ENCODE measurements around the gene PKP2. TPM values are rescaled to one million over a fixed set of nuclear protein-coding genes. Genes with fewer than 3 reads are reported as not detected.

Gene PKP2
- polyA plus RNA-seq, 1 experiment = 0.02 TPM

DNA sequence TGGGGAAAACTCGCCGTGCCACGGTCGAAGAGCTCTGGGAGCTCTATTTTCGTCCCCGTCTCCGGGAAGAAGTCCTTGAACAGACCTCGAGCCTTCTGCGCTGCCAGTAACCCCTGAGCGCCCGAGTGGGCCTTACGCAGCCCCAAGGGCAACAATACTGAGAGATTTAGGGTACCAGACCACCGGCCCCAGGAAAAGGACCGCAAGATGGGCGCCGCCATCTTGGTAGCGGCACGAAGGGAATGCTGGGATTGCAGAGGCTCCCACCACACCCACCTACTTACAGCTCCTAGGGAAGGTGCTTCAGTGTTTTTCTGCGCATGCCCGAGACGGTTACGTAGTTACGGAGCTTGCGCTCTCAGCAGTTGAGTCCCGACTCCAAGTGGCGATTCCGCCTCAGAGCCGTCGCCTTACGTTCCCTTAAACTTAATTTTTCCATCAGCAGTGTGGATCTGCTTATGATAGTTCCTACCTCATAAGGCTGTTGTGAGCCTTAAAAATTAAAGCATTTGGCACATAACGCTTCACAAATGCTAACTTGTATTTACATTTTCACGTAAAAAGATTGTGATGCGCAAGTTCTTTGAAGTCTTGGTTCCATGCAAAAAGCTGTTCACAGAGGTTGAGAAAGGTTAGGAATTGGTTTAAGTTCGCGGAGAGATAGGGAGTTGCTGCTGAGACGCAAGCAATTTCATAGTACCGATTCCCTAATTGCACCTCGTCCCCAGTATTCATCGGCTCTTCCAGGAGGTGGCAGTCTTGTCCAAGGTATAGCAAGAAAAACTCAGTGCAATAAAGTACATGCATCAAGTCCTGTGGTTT, 140.7 kb downstream of the PKP2 start, which contains the start of gene YARS2:
YARS2 (minus strand) TSS at position 244 of the 822 bp plus-strand sequence; CDS start at position 221, 23 bp downstream.
- Histone ChIP-seq H3K27me3 (ENCODE audit: control insufficient read depth, insufficient read depth, low read length) (no peaks in the 10 kb centered on the region), H3K9me3 (ENCODE audit: control insufficient read depth, insufficient read depth, low read length) (no peaks in the 10 kb centered on the region), H3K27ac (ENCODE audit: low read depth, low read length) (peak within 1 kb of the TSS; percentile 91), H3K4me3 (ENCODE audit: low read depth, low read length) (peak within 1 kb of the TSS; percentile 75)
- CTCF ChIA-PET = interaction anchor here (0.6 to 4.9 kb wide), 30 partner anchors 8 to 1430 kb away, joined by 3 to 174 read pairs (median 6); partner anchors contain the start of genes ALG10, RESF1 and SINHCAF
- POLR2A ChIA-PET = interaction anchor here (1.0 to 2.6 kb wide), 3 partner anchors 25 to 1266 kb away, joined by 3 to 28 read pairs (median 5); partner anchors contain the start of gene ALG10
- peak; percentile 83 for TF ChIP-seq CTCF (IDR thresholded peaks at IDR 0.05; ENCODE audit: low read depth, low read length)
- DNase-seq (ENCODE audit: low read depth, low spot score) = peak; percentile 96

GRCh38 chr12:32755051-32755653, 141.4 kb downstream of the PKP2 start:
- H3K4me3 ChIP-seq (ENCODE audit: low read depth, low read length) = peak overlapping the region; percentile 75
- POLR2A ChIA-PET = interaction anchor here (0.7 to 2.6 kb wide), 3 partner anchors 24 to 1267 kb away, joined by 5 to 28 read pairs (median 5); partner anchors contain the start of gene ALG10
- peak; percentile 49 for DNase-seq (ENCODE audit: low read depth, low spot score)
- H3K9me3 ChIP-seq (ENCODE audit: control insufficient read depth, insufficient read depth, low read length) = no peaks in the 10 kb centered on the region
- peak; percentile 78 for TF ChIP-seq CTCF (IDR thresholded peaks at IDR 0.05; ENCODE audit: low read depth, low read length)
- H3K27ac ChIP-seq (ENCODE audit: low read depth, low read length) = peak overlapping the region; percentile 91
- H3K27me3 ChIP-seq (ENCODE audit: control insufficient read depth, insufficient read depth, low read length) = no peaks in the 10 kb centered on the region
- CTCF ChIA-PET = interaction anchor here (0.6 to 4.9 kb wide), 32 partner anchors 9 to 1429 kb away, joined by 3 to 174 read pairs (median 6); partner anchors contain the start of genes ALG10 and SINHCAF

DNA sequence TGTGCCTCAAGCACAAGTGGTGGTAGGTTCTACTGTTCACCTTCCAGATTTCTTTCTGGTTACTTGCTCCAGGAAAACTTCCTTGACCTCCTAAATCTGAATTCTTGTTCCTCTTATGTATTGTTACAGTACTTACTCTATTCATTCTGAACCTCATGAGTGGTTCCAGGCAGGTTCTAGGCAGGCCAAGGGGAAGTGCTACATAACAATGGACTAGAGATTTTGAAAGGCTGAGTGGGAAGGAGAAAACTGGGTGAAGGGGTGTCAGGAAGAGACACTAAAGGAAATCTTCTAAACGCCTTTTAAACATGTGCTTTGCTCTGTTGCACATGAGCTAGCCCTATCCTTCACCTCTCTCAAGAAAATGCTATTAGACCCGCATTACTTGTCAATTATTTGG, 142.5 kb downstream of the PKP2 start:
- peak overlapping the region; percentile 41 for H3K27ac ChIP-seq (ENCODE audit: low read depth, low read length)
- CTCF ChIA-PET = interaction anchor here (0.7 to 4.9 kb wide), 5 partner anchors 298 to 1281 kb away, joined by 6 to 174 read pairs (median 13); partner anchors contain the start of gene ALG10
- POLR2A ChIA-PET = interaction anchor here (2.1 to 2.6 kb wide), 2 partner anchors 1101 to 1268 kb away, joined by 5 to 28 read pairs; partner anchors contain the start of gene ALG10

DNA sequence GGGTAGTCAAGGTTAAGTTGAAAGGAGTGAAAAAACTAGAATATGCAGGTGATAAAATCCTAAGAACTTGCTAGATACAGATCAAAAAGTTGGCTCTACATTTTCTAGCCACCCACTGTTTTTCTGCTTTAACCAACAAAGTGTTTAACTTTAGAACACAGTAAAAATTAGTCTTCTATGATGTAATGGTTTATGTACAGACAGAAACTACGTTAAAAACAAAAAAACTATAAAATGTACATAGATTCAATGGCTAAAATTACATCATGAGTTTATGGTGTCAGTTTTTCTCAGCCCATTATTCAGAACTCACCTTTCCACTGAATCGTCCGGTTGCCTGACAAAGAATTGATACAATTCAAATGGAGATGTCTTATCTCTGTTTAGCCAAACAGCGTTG, 143.0 kb downstream of the PKP2 start:
- no peak overlapping the region for H3K27ac ChIP-seq (ENCODE audit: low read depth, low read length)
- TF ChIP-seq CTCF (IDR thresholded peaks at IDR 0.05; ENCODE audit: low read depth, low read length) = no peak
- no peaks in the 10 kb centered on the region for H3K9me3 ChIP-seq (ENCODE audit: control insufficient read depth, insufficient read depth, low read length)
- no peaks in the 10 kb centered on the region for H3K27me3 ChIP-seq (ENCODE audit: control insufficient read depth, insufficient read depth, low read length)
- POLR2A ChIA-PET = no interaction called here
- no peak for DNase-seq (ENCODE audit: low read depth, low spot score)
- CTCF ChIA-PET = no interaction called here
- peak overlapping the region; percentile 75 for H3K4me3 ChIP-seq (ENCODE audit: low read depth, low read length)

More for the DNA sequence above, 142.5 kb downstream of the PKP2 start:
- H3K9me3 ChIP-seq (ENCODE audit: control insufficient read depth, insufficient read depth, low read length) = no peaks in the 10 kb centered on the region
- H3K27me3 ChIP-seq (ENCODE audit: control insufficient read depth, insufficient read depth, low read length) = no peaks in the 10 kb centered on the region
- peak overlapping the region; percentile 75 for H3K4me3 ChIP-seq (ENCODE audit: low read depth, low read length)
- TF ChIP-seq CTCF (IDR thresholded peaks at IDR 0.05; ENCODE audit: low read depth, low read length) = no peak
- DNase-seq (ENCODE audit: low read depth, low spot score) = no peak

Data from AG04450 (cell line).